Mesendoderm (in vitro differentiated cells): ENCODE measurements around the gene ARL10.

ENCODE experiments used
- DNase-seq: peaks from one replicate; pipeline ENCODE4 v3.0.0; 2013
- H2AK5ac ChIP-seq: 2 replicates; pipeline ENCODE4 v1.6.1; 2013; ENCODE audit warnings: low read length, inconsistent platforms
- H2BK120ac ChIP-seq: 2 replicates; pipeline ENCODE4 v1.6.1; 2013; ENCODE audit warnings: low read depth, mild to moderate bottlenecking, low read length, moderate library complexity, mixed read lengths
- H2BK15ac ChIP-seq: replicated peaks from 2 replicates; pipeline ENCODE4 v1.6.1; 2013; ENCODE audit warnings: low read depth, mild to moderate bottlenecking, moderate library complexity
- H2BK5ac ChIP-seq: 2 replicates; pipeline ENCODE4 v1.6.1; 2013; ENCODE audit warnings: low read length, inconsistent platforms
- H3K18ac ChIP-seq: 2 replicates; pipeline ENCODE4 v1.6.1; 2013; ENCODE audit warnings: mild to moderate bottlenecking, low read length, mixed read lengths
- H3K23ac ChIP-seq: one replicate; pipeline ENCODE4 v1.6.1; 2013; ENCODE audit warnings: low read length
- H3K27ac ChIP-seq: 2 replicates; pipeline ENCODE4 v1.5.1; 2013; ENCODE audit warnings: low read depth, mild to moderate bottlenecking, inconsistent platforms, low read length, moderate library complexity
- H3K27me3 ChIP-seq: 2 replicates; pipeline ENCODE4 v1.6.1; 2013; ENCODE audit warnings: low read length, control low read depth, mild to moderate bottlenecking, inconsistent platforms; ENCODE audit not compliant: insufficient read depth, poor library complexity
- H3K36me3 ChIP-seq: 2 replicates; pipeline ENCODE4 v1.6.1; 2013; ENCODE audit warnings: low read length, inconsistent platforms; ENCODE audit not compliant: control insufficient read depth, insufficient read depth
- H3K4ac ChIP-seq: one replicate; pipeline ENCODE4 v1.6.1; 2013; ENCODE audit warnings: low read depth, mild to moderate bottlenecking, low read length, moderate library complexity
- H3K4me1 ChIP-seq: 2 replicates; pipeline ENCODE4 v1.6.1; 2013; ENCODE audit warnings: low read depth, low read length, inconsistent platforms; ENCODE audit not compliant: control insufficient read depth
- H3K4me2 ChIP-seq: 2 replicates; pipeline ENCODE4 v1.6.1; 2013; ENCODE audit warnings: low read length
- H3K4me3 ChIP-seq: 2 replicates; pipeline ENCODE4 v1.5.1; 2013; ENCODE audit warnings: mild to moderate bottlenecking, low read length
- H3K56ac ChIP-seq: one replicate; pipeline ENCODE4 v1.6.1; 2013; ENCODE audit warnings: low read length
- H3K79me1 ChIP-seq: 2 replicates; pipeline ENCODE4 v1.6.1; 2013; ENCODE audit warnings: low read length, inconsistent platforms
- H3K79me2 ChIP-seq: 2 replicates; pipeline ENCODE4 v1.6.1; 2013; ENCODE audit warnings: mild to moderate bottlenecking, low read length; ENCODE audit not compliant: control insufficient read depth, insufficient read depth
- H3K9ac ChIP-seq: 2 replicates; pipeline ENCODE4 v1.6.1; 2013; ENCODE audit warnings: low read length, inconsistent platforms
- H4K5ac ChIP-seq: one replicate; pipeline ENCODE4 v1.6.1; 2013; ENCODE audit warnings: low read length
- H4K8ac ChIP-seq: one replicate; pipeline ENCODE4 v1.6.1; 2013; ENCODE audit warnings: low read depth, mild to moderate bottlenecking, control low read depth, low read length, moderate library complexity
- WGBS: extraction: QIAGEN DNeasy Blood & Tissue Kit; methylation state at CpG from one replicate; pipeline ENCODE4 v1.1.7; 2013; ENCODE audit warnings: low lambda C conversion rate, missing lambda C conversion rate; ENCODE audit not compliant: insufficient coverage; ENCODE audit errors: extremely low coverage; 5-methylcytosine and 5-hydroxymethylcytosine counted together

ARL10 gene

DNA sequence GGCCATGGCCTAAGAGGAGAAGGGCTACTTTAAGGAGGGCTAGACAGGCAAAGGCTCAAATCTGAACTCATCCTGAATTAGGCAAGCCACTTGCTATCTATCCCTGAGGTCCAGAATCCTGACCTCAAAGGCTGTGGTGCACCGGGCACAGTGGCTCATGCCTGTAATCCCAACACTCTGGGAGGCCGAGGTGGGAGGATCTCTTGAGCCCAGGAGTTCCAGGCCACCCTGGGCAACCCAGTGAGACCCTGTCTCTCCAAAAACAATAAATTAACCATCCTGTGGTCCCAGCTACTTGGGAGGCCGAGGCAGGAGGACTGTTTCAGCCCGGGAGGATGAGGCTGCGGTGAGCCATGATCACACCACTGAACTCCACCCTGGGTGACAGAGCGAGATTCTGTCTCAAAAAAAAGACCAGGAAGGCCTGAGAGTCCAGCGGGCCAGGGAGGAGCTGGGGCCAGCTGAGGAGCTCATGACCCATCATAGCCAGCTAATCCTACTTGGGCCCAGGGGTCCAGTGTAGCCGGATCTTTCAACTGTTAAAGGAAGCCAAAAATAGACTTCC, 19.2 kb downstream of the ARL10 start:
- peaks cover 13% of the 10 kb centered on the region for H3K36me3 ChIP-seq
- no peak overlapping the region for H3K4ac ChIP-seq

DNA sequence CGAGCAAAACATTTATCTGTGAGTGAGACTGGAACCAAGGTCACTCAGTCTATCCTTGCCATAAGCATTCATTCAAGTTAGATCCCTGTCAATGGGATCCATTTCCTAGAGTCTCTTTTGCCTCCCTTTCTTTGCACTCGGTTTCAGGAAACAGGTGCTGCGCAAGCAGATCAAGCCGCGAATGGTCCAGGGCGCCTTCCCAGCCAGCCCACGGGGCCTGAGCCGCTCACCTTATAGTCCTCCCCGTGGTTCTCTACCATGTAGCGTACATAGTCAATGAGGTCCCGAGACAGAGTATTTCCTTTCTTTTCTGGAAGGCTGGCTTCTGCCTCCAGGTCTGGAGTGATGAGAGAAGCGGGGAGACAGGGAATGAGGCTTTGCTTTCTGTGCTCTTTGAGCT, 19.7 kb downstream of the ARL10 start:
- Histone ChIP-seq H2AK5ac (no peak overlapping the region), H3K23ac (no peak overlapping the region), H3K79me1 (peaks cover 13% of the 10 kb centered on the region), H3K27ac (no peak overlapping the region), H4K5ac (no peak overlapping the region), H3K4me3 (no peak overlapping the region), H3K36me3 (peaks cover 13% of the 10 kb centered on the region), H3K4me2 (no peak overlapping the region), H3K79me2 (peaks cover 20% of the 10 kb centered on the region), H3K18ac (no peak overlapping the region), H2BK5ac (no peak overlapping the region), H3K56ac (no peak overlapping the region), H3K4me1 (peaks cover 2% of the 10 kb centered on the region), H3K27me3 (no peaks in the 10 kb centered on the region), H2BK120ac (no peak overlapping the region), H3K9ac (no peak overlapping the region), H3K4ac (no peak overlapping the region), H2BK15ac (no peak overlapping the region), H4K8ac (no peak overlapping the region)
- DNase-seq = no peak
- no CpG with 5 or more reads among the region's 12 CpGs for WGBS

More for the DNA sequence above, 19.2 kb downstream of the ARL10 start:
- Histone ChIP-seq H4K8ac (no peak overlapping the region), H3K18ac (no peak overlapping the region), H4K5ac (no peak overlapping the region), H3K23ac (no peak overlapping the region), H3K27me3 (no peaks in the 10 kb centered on the region), H3K27ac (no peak overlapping the region), H3K56ac (no peak overlapping the region), H3K4me1 (peaks cover 2% of the 10 kb centered on the region), H2BK120ac (no peak overlapping the region), H2BK15ac (no peak overlapping the region), H2AK5ac (no peak overlapping the region), H3K79me2 (peaks cover 20% of the 10 kb centered on the region), H3K4me3 (no peak overlapping the region), H3K4me2 (no peak overlapping the region), H2BK5ac (no peak overlapping the region), H3K79me1 (peaks cover 13% of the 10 kb centered on the region), H3K9ac (no peak overlapping the region)
- no CpG with 5 or more reads among the region's 8 CpGs for WGBS
- no peak for DNase-seq

- peak overlapping the region; percentile 22 for H3K56ac ChIP-seq
- peaks cover 20% of the 10 kb centered on the region for H3K79me2 ChIP-seq
- peaks cover 13% of the 10 kb centered on the region for H3K79me1 ChIP-seq
- H3K18ac ChIP-seq = no peak overlapping the region
- H3K9ac ChIP-seq = peak overlapping the region; percentile 51
- H4K5ac ChIP-seq = no peak overlapping the region
- no peak for DNase-seq
- peaks cover 2% of the 10 kb centered on the region for H3K4me1 ChIP-seq
- no peaks in the 10 kb centered on the region for H3K27me3 ChIP-seq
- H2BK15ac ChIP-seq = no peak overlapping the region
- no peak overlapping the region for H3K4me3 ChIP-seq
- no peak overlapping the region for H4K8ac ChIP-seq
- WGBS = no CpG with 5 or more reads among the region's 1 CpG
- H2BK5ac ChIP-seq = no peak overlapping the region
- no peak overlapping the region for H3K4ac ChIP-seq
- no peak overlapping the region for H2BK120ac ChIP-seq
- H3K4me2 ChIP-seq = no peak overlapping the region
- H3K36me3 ChIP-seq = peaks cover 11% of the 10 kb centered on the region
- H3K27ac ChIP-seq = no peak overlapping the region
- H2AK5ac ChIP-seq = no peak overlapping the region
- no peak overlapping the region for H3K23ac ChIP-seq
These were observed 21.2 kb downstream of the ARL10 start for GRCh38 chr5:176386491-176386890.

- Histone ChIP-seq H3K27me3 (no peaks in the 10 kb centered on the region), H2BK15ac (no peak overlapping the region), H3K36me3 (peaks cover 7% of the 10 kb centered on the region), H3K23ac (no peak overlapping the region), H3K79me2 (peaks cover 20% of the 10 kb centered on the region), H3K9ac (peak overlapping the region; percentile 94), H4K8ac (no peak overlapping the region), H3K4ac (no peak overlapping the region), H3K18ac (no peak overlapping the region), H3K4me1 (peaks cover 2% of the 10 kb centered on the region), H2BK120ac (no peak overlapping the region), H2BK5ac (no peak overlapping the region), H3K4me3 (peak overlapping the region; percentile 94), H3K56ac (peak overlapping the region; percentile 96), H2AK5ac (no peak overlapping the region), H3K27ac (no peak overlapping the region), H3K4me2 (peak overlapping the region; percentile 90), H4K5ac (no peak overlapping the region), H3K79me1 (peaks cover 13% of the 10 kb centered on the region)
- peak; percentile 16 for DNase-seq
- WGBS = no CpG with 5 or more reads among the region's 8 CpGs
These were observed 22.2 kb downstream of the ARL10 start for GRCh38 chr5:176387384-176387925.

GRCh38 chr5:176388003-176388443, 22.7 kb downstream of the ARL10 start:
- WGBS = no CpG with 5 or more reads among the region's 29 CpGs
- Histone ChIP-seq H2BK15ac (no peak overlapping the region), H3K4ac (peak overlapping the region; percentile 87), H3K79me2 (peaks cover 20% of the 10 kb centered on the region), H3K79me1 (peaks cover 13% of the 10 kb centered on the region), H2AK5ac (peak overlapping the region; percentile 93), H3K4me3 (peak overlapping the region; percentile 94), H3K27me3 (no peaks in the 10 kb centered on the region), H3K27ac (no peak overlapping the region), H4K5ac (no peak overlapping the region), H2BK5ac (peak overlapping the region; percentile 51), H4K8ac (no peak overlapping the region), H3K23ac (peak overlapping the region; percentile 90), H3K18ac (peak overlapping the region; percentile 28), H3K56ac (peak overlapping the region; percentile 96), H3K4me1 (peaks cover 2% of the 10 kb centered on the region), H3K9ac (peak overlapping the region; percentile 94), H3K4me2 (peak overlapping the region; percentile 90), H2BK120ac (no peak overlapping the region), H3K36me3 (peaks cover 5% of the 10 kb centered on the region)
- DNase-seq = peak; percentile 81
